Stimulated activated CD8-positive, alpha-beta memory T cell treated with anti-CD3 and anti-CD28 coated beads, Interleukin-7, amount 100 ng/mL, for 1 hour (primary cell): Measurements from ENCODE around the gene EEF2K.
A peak's percentile ranks its signal among the peaks of the same experiment; 100 is the strongest.
"Not testable (repeated sequence)": the region's sequence is repeated elsewhere in the genome, so short reads cannot be mapped to it uniquely, and the experiment has no call there.

ENCODE experiments used
- DNase-seq, 2 donors: peaks; one replicate each; pipeline ENCODE4 v3.0.0-alpha.2; 2020; ENCODE audit warnings: low read depth in 2 of 2

EEF2K gene

DNA sequence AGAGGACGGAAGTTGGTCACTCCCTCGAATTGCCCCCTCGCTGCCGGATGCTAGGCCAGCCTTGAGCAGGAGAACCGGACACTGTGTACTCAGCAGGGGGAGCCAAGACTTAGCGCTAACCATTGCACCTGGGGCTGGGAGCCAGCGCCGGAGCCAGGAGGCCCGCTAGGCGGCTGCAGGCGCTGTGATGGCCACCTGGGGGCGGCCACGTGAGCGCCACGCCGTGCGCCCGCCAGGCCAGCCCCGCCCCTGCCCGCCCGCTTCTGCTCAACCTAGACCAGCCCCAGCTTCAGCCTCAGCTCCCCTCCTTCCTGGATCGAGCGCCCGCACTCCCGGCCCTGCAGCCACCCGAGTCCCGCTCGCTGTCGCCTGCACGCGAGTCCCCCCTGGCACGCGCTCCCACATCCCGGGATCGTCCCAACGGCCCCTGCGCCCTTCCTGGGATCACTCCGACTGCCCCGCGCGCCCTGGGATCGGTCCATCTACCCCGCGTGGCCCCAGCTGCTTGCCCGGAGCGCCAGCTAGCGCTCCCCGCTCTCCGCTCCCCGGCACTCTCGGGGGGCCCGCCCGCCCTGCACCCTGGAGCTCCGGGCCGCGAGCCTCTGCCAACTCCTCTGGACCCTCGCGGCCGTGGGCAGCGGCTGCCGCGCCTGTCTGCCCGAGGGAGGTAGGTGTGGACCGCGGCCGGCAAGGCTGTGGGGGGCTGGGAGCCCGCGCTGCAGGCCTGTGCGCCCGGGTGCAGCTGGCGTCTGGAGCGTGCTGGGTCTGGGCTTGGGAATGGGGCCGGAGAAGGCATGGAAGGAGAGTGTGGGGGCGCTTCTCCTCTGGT lies at the start of gene EEF2K:
TSS of gene EEF2K (plus strand) at position 266 of the 829 bp plus-strand sequence. CDS start 19,452 bp downstream, outside the sequence.
- peak; percentile 57 to 69 for DNase-seq

DNA sequence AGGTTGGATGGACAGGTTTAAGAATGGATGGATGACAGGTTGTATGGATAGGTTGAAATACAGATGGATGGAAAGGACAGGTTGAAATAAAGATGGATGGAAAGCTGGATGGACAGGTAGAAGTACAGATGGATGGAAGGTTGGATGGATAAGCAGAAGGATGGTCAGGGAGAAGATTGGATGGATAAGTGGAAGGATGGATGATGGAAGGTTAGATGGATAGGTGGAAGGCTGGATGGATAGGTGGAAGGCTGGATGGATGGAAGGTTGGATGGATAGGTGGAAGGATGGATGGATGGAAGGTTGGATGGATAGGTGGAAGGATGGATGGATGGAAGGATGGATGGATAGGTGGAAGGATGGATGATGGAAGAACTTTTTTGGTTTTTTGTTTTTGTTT lies 44.7 kb upstream of the EEF2K start:
- no peak for DNase-seq

DNA sequence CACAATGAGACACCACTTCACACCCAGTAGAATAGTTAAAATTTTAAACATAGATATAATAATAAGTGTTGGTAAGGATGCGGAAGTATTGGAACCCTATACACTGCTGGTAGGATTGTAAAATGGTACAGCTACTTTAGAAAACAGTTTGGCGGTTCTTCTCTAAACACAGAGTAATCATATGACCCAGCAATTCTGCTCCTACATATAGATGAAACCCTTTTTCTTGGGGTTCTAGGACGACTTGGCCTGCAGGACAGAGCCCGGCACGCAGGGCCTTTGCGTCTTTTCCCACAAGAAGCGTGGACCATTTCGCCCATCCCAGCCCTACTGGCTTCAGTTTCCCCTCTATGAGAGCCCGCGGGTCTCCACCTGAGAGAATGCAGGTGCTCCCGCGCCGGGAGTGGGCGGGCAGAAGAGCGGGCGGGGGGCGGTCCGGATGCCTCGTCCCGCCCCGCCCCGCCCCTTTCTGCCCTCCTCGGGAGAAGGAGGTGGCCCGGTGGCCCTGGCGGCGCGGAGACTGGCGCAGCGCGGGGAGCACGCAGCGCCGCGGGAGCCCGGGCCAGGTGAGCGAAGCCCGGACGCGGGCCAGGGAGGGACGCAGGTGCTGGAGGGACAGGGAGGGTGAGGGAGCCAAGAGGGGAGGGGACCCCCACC lies 44.0 kb upstream of the EEF2K start, which contains the start of gene SDR42E2:
TSS of gene SDR42E2 (plus strand) at position 508 of the 657 bp plus-strand sequence. CDS start 3,077 bp downstream, outside the sequence.
- peak; percentile 4 to 7 for DNase-seq

DNA sequence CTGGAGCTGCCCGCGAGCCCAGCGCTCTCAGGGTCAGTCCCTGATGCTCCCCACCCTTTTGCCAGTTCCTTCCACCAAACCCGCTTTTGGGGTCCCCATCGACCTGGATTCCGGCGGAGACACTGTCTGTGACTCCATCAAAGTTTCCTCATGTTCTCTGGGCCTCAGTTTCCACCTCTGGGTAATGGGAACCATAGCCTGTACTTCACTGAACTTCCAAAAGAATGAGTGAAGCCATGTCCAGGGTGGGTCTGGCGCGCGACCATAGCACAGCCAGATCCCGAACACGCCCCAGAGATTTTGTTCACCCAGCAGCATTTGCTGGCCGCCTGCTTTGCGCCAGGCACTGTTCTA lies 43.4 kb upstream of the EEF2K start:
- DNase-seq = no peak

DNA sequence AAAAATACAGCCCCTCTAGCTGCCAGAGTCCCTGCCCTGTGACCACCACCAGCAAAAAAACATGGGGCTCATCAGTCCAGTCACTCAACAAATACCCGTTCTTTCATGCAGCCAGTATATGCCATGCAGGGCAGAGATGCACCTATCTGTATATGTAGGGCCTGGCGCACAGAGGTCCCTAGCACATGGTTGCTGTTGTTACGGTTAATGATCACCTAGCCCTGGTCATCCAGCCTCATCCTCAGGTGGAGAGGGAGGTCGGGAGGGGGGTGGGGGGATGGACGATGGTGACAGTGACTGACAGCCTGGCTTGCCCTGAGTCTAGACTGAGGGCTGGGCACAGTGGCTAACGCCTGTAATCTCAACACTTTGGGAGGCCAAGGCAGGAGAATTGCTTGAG lies 42.3 kb upstream of the EEF2K start:
- no peak for DNase-seq

DNA sequence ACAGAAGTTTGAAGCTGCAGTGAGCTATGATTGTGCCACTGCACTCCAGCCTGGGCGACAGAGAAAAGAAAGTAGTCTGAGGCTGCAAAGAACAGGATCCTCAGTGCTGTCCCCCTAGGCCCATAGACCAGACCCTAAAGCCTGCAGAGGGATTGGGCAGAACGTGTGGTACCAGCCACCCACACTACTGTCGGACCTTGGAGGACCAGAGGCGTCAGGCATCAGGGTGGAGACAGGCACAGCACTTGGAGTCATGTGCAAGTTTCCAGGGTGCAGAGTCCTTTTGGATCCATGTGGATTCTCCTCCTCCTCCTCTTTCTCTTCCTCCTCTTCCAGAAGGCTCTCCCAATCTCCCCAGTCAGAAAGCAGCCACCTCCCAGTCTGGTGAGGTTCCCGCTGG lies 41.6 kb upstream of the EEF2K start:
- DNase-seq = no peak

DNA sequence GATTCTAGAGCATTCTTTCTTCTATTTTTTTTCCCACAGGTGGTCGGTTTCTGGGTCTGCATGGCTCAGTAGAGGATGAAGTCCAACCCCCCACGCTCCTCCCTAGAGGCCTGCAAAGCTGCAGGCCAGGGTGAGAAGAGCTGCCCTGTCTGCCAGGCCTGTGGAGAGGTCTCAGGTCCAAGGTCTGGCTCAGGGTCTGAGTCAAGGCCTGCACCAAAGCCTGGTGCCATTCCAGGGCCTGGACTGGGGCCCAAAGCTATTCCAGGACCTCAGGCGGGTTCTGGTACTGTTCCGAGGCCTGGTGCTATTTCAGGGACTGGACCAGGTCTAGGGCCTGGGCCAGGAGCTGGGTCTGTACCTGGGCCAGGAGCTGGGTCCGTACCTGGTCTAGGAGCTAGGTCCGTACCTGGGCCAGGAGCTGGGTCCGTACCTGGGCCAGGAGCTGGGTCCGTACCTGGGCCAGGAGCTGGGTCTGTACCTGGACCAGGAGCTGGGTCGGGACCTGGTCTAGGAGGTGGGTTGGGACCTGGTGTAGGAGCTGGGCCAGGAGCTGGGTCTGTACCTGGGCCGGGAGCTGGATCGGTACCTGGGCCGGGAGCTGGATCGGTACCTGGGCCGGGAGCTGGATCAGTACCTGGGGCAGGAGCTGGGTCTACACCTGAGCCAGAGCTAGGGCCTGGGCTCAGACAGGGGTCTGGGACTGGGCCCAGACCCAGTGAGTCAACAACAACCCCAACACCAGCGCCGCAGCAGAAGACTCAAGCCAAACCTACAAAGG lies 40.4 kb upstream of the EEF2K start:
- no peak for DNase-seq

DNA sequence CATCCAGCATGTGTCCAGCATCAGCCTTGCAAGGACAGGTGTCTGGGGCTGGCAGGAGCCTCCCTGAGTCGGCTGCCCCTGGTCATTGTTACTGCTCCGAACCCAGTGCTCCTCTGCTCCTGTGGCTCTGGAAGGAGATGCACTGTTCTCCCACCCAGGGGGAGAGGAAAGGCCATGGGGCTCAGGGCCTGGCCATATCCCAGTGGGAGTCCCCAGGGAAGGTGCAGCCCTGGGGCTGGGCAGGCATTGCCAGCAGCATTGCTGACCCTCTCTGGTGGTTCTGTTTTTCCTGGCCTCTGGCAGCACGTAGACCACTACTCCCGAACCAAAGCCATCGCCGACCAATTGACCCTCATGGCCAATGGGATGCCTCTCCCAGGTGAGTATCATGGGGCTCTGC lies 34.1 kb upstream of the EEF2K start:
- DNase-seq = no peak

DNA sequence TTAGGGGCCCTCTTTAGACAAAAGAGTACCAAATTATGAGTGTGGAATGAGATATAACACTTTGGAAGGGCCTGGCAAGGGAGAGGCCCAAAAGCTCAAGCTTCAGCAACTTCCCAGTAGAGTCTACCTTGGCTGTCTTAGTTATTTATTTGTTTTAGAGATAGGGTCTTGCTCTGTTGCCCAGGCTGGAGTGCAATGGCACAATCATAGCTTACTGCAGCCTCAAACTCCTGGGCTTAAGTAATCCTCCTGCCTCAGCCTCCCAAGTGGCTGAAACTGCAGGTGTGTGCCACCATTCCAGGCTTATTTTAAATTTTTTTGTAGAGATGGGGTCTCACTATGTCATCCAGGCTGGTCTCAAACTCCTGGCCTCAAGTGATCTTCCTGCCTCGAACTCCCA lies 33.4 kb upstream of the EEF2K start:
- not testable (repeated sequence) for DNase-seq

DNA sequence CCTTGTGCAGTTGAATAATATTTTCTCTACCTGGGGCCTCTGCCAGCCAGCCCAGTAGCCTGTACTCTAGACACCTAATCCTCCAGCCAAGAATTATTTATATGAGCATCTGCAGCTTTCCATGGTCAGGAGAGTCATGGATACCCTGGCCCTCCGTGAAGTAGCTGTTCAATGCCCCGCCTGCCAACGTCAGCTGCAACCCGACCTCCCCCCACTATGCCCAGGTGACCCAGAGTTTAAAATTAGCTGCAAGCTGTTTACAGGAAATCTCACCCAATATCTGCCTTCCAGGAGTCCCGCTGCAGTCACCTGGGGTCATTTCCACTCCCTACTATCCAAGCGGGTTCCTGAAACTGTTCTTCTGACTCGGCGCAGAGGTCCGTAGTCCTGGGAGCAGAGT lies 31.4 kb upstream of the EEF2K start:
- DNase-seq = no peak

DNA sequence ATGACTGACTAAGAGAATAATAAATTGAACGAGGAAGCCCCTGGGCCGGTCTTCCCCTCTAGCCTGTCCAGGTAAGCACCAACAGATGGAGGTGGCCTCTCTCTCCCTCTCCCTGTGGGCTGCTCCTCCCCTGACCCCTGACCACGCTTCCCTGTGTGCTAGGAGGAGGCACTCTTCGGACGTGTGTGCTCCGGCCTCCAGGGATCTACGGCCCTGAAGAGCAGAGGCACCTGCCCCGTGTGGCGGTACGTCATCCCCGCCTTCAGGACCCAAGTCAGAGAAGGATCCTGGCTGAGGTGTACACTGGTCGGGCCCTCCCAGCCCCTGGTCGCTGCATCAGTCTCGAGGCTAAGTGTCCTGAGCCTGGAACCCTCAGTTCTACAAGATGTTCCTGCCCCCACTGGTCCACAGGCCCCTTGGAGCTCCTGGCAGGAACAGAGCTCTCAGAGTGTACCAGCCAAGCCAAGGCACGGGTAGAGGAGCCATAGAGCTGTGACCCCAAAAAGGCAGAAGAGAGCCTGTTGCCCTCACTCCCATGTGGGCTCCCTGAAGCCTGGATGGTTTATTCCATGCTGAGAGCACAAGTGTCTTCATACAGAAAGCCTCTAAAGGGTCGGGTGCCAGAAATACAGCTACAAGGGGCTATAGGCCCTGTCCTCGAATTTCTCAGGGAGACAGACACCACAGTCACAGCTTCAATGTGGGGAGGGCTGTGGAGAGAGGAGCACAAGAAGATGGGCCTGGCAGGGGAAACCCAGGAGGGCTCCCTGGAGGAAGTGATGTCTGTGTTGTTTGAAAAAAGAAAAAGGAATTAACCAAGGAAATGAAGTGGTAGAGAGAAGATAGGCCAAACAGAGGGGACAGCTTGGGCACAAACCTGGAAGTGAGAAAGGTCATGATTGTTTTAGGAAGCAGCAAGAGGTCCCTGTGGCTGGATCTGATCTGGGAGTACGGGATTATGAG lies 27.8 kb upstream of the EEF2K start:
- DNase-seq = no peak

DNA sequence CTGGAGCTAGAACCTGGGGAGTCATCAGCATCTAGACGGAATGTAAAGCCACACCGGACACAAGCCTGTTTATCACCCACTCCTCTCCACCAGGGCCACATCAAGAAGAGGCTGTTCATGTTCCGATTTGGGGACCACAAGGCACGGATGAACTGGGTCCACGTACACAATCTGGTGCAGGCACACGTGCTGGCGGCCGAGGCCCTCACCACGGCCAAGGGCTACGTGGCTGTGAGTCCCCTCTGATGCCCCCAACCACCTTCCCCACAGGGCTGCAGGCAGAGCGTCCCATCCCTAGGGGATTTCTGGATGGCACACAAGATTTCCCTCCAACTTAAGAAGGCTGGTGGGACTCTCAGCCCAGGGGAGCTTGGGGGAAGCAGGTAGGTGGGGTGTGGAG lies 24.7 kb upstream of the EEF2K start:
- no peak for DNase-seq

DNA sequence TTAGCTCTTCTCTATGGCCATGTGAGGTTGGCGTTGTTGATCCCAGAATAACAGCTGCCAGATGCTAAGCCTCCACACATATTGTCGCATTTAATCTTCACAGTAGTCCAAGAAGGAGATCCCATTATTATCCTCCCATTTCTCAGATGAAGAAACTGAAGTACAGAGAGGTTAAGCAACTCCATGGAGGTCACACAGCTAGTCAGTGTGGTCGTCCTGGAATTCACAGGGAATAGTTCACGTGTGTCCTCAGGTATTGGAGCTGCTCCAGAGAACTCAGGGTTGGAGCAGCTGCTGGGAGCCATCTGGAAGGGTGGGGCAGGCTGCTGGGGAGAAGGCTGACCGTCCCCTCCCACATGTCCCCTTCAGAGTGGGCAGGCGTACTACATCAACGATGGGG lies 24.2 kb upstream of the EEF2K start:
- DNase-seq = no peak

DNA sequence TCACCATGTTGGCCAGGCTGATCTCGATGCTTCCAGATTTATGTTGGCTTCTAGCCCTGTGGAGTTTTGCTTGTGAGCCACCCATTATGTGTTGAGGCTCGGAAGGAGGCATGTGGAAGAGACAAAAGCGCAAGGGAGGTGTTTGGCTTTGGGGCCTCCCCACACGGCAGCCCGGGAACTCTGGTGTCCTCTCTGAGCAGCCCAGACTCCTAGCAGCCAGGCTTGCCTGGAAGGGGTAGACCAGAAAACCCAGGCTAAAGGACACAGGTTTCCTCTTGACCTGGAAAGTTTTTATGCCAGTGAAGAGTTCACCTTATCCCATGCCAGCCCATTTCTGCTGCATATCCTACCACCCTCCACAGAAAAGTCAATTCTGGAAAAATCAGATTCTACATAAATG lies 22.7 kb upstream of the EEF2K start:
- DNase-seq = no peak

DNA sequence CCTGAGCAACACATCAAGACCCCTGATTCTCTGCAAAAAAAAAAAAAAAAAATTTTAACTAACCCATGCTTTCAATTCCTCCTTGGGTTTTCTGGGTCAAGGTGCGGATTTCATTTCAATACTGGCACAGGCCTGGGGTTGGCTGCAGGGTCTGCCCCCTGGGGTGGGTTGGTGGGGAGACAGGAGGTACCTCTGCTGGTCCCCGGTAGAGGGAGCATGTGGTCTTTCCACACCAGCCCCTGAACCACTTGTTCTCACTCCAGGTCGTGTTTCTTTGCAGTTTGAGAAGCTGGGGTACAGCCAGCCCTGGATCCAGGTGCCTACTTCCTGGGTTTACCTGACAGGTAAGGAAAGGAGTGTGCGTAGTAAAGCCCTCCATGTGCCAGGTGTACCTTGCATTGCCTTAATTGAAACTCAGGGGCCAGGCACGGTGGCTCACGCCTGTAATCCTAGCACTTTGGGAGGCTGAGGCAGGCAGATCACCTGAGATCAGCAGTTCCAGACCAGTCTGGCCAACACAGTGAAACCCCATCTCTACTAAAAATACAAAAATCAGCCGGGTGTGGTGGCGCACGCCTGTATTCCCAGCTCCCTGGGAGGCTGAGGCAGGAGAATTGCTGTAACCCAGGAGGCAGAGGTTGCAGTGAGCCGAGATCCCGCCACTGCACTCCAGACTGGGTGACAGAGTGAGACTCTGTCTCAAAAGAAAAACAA lies 22.0 kb upstream of the EEF2K start:
- no peak for DNase-seq

DNA sequence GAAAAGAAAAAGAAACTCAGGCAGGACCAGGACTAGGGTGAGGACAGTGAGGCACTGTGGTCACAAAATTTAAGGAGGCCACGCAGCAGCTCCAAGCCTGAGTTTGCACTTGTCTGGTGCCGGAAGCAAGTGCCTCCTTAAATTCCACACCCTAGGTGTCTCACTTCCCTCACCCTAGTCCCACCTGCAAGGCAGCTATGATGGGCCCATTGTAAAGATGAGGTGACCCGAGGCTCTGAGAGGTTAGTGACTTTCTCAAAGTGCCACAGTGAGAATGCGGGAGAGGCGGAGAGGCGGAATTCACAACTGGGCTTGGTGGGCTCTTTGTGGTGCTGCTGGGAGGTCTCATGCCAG lies 21.5 kb upstream of the EEF2K start:
- no peak for DNase-seq

DNA sequence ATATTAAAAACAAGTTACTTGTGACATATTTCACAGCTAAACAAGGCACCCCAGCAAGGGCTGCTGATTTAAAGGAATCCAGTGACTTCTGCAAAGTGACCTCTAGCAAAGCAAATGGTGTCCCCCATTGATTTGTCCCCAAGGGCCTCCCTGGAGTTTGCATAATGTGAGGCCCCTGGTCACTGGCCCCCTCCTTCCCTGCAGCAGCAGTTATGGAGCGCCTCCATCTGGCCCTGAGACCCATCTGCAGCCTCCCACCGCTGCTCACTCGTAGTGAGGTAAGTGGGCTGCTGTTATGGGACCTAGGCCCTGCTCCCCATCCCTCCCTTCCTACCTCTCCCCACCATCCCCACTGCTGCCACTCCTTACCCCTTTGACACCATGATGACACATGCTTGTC lies 19.6 kb upstream of the EEF2K start:
- DNase-seq = no peak

DNA sequence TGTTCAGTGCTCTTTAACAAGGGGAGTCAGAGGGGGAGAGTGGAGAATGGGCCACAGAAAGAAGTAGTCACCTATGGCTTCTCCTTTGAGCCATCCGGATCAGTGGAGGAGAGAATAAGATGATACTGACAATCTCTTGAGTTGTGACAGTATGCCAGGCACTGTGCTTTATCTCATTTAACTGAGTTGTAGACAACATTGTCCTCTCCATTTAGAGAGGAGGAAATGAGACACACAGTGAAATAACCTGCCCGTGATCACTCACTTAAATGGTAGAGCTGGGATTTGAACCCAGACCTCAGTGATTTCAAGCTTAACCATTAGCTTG lies 17.8 kb upstream of the EEF2K start:
- DNase-seq = no peak

DNA sequence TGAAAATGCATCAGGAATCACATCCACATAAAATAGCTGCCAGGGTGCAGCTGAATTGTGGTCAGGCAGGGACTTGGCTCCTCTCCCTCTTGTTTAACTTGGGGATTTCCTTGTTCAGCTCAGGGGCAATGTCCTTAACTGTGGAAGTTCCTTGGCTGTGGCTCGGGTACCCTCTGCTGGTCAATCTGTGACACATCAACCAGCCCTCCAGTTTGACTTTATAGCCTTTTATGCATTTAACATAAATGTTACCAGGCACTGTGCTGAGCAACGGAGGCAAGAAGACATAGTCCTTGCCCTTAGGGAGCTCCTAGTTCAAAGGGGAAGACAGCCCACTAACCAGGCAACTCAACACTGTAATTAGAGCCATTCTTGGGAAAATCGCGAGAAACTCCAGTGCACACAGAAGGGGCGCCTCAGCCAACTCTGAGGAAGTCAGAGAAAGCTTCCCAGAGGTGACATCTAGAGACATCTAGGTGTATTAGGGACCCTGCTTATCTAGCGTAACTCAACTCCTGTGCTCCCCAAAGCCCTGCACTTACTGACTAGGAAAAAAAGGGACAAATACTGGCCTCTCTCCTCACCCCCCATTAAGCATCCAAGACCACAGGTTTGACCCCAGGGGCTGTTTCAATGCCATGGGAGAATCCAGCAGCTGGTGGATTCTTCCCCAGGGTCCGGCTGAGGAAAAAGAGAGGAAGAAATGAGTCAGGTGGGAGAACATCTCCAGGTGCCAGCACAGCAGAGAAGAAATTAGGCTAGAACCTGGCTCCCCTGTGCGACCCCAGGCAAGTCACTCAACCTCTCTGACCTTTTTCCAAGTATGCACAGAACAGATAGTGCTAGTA lies 17.3 kb upstream of the EEF2K start:
- peak; percentile 27 to 28 for DNase-seq

DNA sequence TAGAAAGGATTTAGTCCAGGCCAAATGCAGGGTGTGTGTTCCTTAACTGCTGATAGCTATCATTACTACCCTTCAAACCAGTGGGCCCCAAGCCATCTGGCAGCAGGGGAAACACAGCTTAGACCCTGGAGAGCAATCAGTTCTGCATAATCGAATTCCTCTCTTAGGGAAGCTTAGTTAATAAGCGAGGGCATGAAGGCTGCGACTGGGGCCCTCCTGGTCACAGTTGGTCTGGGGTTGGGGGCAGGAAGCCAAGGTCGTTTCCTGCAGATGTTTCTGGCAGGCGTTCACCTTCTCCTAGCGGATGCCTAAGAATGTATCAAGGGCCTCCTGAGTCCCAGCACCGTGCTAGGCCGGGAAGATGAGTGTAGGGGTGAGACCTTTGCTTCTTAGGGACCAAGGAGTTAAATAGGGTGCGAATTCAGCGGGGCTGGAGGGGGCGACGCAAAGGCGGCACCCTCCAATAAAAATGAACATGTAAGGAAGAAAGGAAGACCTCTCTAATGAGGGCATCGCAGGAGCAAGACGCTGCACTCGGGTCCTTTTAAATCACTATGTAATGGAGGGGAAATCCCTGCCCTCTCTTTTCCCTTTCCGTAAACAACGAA lies 16.5 kb upstream of the EEF2K start:
- no peak for DNase-seq
